Measurements from ENCODE around the gene VWA3B. TPM values are rescaled to one million over a fixed set of nuclear protein-coding genes. Genes with fewer than 3 reads are reported as not detected.

The VWA3B gene
- polyA plus RNA-seq, 1 experiment, result not detected

DNA sequence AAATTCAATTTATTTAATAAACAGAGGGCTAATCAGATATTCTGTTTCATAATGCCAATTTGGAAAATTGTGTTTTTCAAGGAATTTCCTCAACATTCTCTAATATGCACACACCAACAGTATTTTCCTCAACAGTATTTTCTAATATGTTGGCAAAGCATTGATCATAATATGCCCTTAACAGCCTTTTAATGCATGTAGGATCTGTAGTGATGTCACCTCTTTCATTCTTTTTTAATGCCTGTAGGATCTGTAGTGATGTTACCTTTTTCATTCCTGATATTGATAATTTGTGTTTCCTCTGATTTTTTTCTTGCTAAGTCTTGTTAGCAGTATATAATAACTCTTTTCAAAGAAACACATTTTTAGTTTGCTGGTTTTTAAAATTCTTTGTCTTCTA lies 15.9 kb downstream of the VWA3B start:
- DNase-seq (ENCODE audit: low read depth, low spot score), result no peak
- POLR2A ChIA-PET, result no interaction called here
- TF ChIP-seq, protein P1, sequence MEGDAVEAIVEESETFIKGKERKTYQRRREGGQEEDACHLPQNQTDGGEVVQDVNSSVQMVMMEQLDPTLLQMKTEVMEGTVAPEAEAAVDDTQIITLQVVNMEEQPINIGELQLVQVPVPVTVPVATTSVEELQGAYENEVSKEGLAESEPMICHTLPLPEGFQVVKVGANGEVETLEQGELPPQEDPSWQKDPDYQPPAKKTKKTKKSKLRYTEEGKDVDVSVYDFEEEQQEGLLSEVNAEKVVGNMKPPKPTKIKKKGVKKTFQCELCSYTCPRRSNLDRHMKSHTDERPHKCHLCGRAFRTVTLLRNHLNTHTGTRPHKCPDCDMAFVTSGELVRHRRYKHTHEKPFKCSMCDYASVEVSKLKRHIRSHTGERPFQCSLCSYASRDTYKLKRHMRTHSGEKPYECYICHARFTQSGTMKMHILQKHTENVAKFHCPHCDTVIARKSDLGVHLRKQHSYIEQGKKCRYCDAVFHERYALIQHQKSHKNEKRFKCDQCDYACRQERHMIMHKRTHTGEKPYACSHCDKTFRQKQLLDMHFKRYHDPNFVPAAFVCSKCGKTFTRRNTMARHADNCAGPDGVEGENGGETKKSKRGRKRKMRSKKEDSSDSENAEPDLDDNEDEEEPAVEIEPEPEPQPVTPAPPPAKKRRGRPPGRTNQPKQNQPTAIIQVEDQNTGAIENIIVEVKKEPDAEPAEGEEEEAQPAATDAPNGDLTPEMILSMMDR (IDR thresholded peaks at IDR 0.05; ENCODE audit: low read depth, low read length), result no peak

DNA sequence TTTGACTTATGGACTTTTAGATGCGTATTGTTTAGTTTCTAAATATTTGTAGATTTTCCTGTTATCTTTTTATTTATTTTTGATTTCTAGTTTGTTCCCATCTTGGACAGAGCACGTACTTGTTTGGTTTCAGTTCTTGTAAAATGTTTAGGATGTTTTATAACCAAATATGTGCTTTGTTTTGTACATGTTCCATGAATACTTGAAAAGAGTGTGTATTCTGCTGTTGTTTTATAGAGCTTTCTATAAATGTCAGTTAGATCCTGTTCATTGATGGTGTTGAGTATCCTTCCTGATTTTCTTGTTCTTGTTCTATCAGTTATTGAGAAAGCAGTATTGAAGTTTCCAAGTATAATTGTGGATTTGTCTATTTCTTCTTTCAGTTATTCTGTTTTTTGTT lies 21.1 kb downstream of the VWA3B start:
- ChIA-PET POLR2A (no interaction called here), CTCF (interaction anchor here (0.7 kb wide), 1 partner anchor 10 kb away, joined by 4 read pairs; no protein-coding TSS in a partner anchor)
- no peaks in the 10 kb centered on the region for H3K27me3 ChIP-seq (ENCODE audit: control insufficient read depth, insufficient read depth, low read length)
- no peak for DNase-seq (ENCODE audit: low read depth, low spot score)
- no peak overlapping the region for H3K4me3 ChIP-seq (ENCODE audit: low read depth, low read length)
- TF ChIP-seq, protein P1 (IDR thresholded peaks at IDR 0.05; ENCODE audit: low read depth, low read length), result no peak
- H3K27ac ChIP-seq (ENCODE audit: low read depth, low read length), result no peak overlapping the region
- H3K9me3 ChIP-seq (ENCODE audit: control insufficient read depth, insufficient read depth, low read length), result no peaks in the 10 kb centered on the region

More for the DNA sequence above, 15.9 kb downstream of the VWA3B start:
- Histone ChIP-seq H3K27me3 (ENCODE audit: control insufficient read depth, insufficient read depth, low read length) (no peaks in the 10 kb centered on the region), H3K4me3 (ENCODE audit: low read depth, low read length) (no peak overlapping the region), H3K27ac (ENCODE audit: low read depth, low read length) (no peak overlapping the region), H3K9me3 (ENCODE audit: control insufficient read depth, insufficient read depth, low read length) (peaks cover 3% of the 10 kb centered on the region; the same call in 1 of the 2 replicates)
- CTCF ChIA-PET, result no interaction called here

DNA sequence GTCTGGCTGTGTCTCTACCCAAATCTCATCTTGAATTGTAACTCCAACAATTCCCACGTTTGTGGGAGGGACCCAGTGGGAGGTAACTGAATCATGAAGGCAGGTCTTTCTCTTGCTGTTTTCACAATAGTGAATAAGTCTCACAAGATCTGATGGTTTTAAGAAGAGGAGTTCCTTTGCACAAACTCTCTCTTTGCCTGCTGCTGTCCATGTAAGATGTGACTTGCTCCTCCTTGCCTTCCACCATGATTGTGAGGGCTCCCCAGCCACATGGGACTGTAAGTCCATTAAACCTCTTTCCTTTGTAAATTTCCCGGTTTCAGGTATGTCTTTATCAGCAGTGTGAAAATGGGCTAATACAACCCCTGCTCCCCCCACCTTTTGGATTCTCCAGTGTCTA lies 23.8 kb downstream of the VWA3B start:
- H3K27me3 ChIP-seq (ENCODE audit: control insufficient read depth, insufficient read depth, low read length), result no peaks in the 10 kb centered on the region
- CTCF ChIA-PET, result no interaction called here
- DNase-seq (ENCODE audit: low read depth, low spot score), result no peak
- H3K4me3 ChIP-seq (ENCODE audit: low read depth, low read length), result no peak overlapping the region
- TF ChIP-seq, protein P1 (IDR thresholded peaks at IDR 0.05; ENCODE audit: low read depth, low read length), result no peak
- no peaks in the 10 kb centered on the region for H3K9me3 ChIP-seq (ENCODE audit: control insufficient read depth, insufficient read depth, low read length)
- no peak overlapping the region for H3K27ac ChIP-seq (ENCODE audit: low read depth, low read length)
- POLR2A ChIA-PET, result no interaction called here

DNA sequence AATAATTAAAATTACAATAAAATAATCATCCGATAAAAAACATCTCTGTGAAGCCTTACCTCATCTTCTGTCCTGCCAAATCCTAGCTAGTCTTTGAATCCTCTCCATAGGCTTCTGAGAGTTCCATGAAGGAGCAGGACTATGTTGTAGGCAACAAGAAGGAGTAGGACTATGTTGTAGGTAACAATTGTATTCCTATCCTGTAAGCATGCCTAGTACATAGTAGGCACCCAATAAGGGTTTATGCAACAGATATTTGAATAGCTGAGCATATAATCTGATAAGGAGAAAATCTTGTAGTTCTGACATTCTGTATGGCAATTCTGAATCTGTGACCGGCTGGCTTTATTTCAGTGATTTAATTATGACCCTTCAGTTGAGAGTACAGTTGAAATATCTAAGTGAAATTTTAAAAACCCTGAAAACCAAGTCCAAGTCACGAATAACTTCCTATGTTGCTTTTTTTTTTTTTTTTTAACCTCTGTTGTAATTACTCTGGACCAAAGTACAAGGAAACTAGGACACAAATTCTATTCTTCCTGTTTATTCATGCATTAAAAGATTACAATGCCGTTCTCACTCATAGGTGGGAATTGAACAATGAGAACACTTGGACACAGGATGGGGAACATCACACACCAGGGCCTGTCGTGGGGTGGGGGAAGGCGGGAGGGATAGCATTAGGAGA lies 27.8 kb downstream of the VWA3B start:
- DNase-seq (ENCODE audit: low read depth, low spot score), result no peak
- Histone ChIP-seq H3K4me3 (ENCODE audit: low read depth, low read length) (no peak overlapping the region), H3K27ac (ENCODE audit: low read depth, low read length) (no peak overlapping the region), H3K9me3 (ENCODE audit: control insufficient read depth, insufficient read depth, low read length) (no peaks in the 10 kb centered on the region), H3K27me3 (ENCODE audit: control insufficient read depth, insufficient read depth, low read length) (peaks cover 3% of the 10 kb centered on the region)
- ChIA-PET CTCF (interaction anchor here (1.9 kb wide), 1 partner anchor 308 kb away, joined by 6 read pairs; no protein-coding TSS in a partner anchor), POLR2A (no interaction called here)
- TF ChIP-seq, protein P1 (IDR thresholded peaks at IDR 0.05; ENCODE audit: low read depth, low read length), result no peak

DNA sequence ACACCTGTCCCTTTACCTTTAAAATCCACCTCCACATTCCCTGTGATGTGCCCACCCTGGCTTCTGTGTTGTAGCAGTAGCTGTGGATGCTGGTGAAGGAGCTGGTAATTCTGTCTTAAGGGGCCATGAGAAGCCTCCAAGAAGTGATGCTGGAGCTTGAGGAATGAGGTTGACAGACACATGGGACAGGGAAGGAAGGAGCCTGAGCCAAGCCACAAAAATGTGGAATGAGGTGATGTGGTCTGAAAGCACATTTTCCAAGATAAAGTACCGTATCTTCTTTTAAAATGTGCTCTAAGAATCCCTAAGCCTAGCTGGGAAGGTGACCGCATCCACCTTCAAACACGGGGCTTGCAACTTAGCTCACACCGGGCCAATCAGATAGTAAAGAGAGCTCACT lies 31.2 kb downstream of the VWA3B start:
- no peaks in the 10 kb centered on the region for H3K9me3 ChIP-seq (ENCODE audit: control insufficient read depth, insufficient read depth, low read length)
- ChIA-PET POLR2A (no interaction called here), CTCF (interaction anchor here (0.6 kb wide), 1 partner anchor 10 kb away, joined by 4 read pairs; no protein-coding TSS in a partner anchor)
- DNase-seq (ENCODE audit: low read depth, low spot score), result no peak
- TF ChIP-seq, protein P1 (IDR thresholded peaks at IDR 0.05; ENCODE audit: low read depth, low read length), result no peak
- no peak overlapping the region for H3K27ac ChIP-seq (ENCODE audit: low read depth, low read length)
- no peak overlapping the region for H3K4me3 ChIP-seq (ENCODE audit: low read depth, low read length)
- H3K27me3 ChIP-seq (ENCODE audit: control insufficient read depth, insufficient read depth, low read length), result peaks cover 10% of the 10 kb centered on the region

Data from AG04450 (cell line).